Measurements from ENCODE around the gene SUMO2.

Gene SUMO2

DNA sequence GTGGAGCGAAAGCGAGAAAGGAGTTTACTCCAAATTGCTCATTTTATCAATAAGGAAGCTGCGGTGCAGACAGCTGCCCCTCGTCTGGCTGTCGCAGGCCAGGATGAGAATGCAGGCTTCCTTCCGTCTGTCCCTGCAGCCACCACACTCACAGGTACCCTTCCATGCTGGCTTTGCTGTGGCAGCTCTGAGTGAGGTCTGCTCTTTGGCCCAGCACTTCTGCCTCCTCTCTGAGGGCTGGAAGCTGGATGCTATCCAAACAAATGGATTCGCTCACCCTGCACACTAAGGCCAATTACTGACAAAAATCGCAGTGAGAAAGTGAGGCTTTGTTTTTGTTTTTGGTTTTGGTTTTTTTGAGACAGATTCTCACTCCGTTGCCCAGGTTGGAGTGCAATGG is 66.0 kb downstream of the SUMO2 start:
- no peak for DNase-seq (ENCODE audit: low read depth)
- TF ChIP-seq CTCF (IDR thresholded peaks at IDR 0.05; ENCODE audit: low read depth, low read length, missing control alignments): no peak
- no peak overlapping the region for H3K4me3 ChIP-seq (ENCODE audit: low read depth, low read length)
